ENCODE measurements around the gene RPS8. TPM values are rescaled to one million over a fixed set of nuclear protein-coding genes. Genes with fewer than 3 reads are reported as not detected.

RPS8 gene
- total RNA-seq, 1 donor from 2014 or later = 1,789 TPM

GRCh38 chr1:44798481-44799365 lies 23.4 kb downstream of the RPS8 start:
- DNase-seq (ENCODE audit: low spot score) = no peak
- peaks cover 20% of the 10 kb centered on the region for H3K4me1 Mint-ChIP-seq (ENCODE audit: unreplicated experiment)
- H3K9me3 Mint-ChIP-seq (ENCODE audit: unreplicated experiment) = no peaks in the 10 kb centered on the region
- no peak overlapping the region for H3K27ac Mint-ChIP-seq (ENCODE audit: unreplicated experiment)
- peaks cover 11% of the 10 kb centered on the region for H3K36me3 Mint-ChIP-seq (ENCODE audit: low read depth, unreplicated experiment)
- no peak for TF ChIP-seq CTCF (IDR thresholded peaks at IDR 0.05; ENCODE audit: unreplicated experiment)
- H3K27me3 Mint-ChIP-seq (ENCODE audit: unreplicated experiment) = peaks cover 10% of the 10 kb centered on the region
- no peak overlapping the region for H3K4me3 Mint-ChIP-seq (ENCODE audit: unreplicated experiment)

- peaks cover 20% of the 10 kb centered on the region for H3K4me1 Mint-ChIP-seq (ENCODE audit: unreplicated experiment)
- DNase-seq (ENCODE audit: low spot score) = peak; percentile 96
- no peaks in the 10 kb centered on the region for H3K9me3 Mint-ChIP-seq (ENCODE audit: unreplicated experiment)
- peak; percentile 75 for TF ChIP-seq CTCF (IDR thresholded peaks at IDR 0.05; ENCODE audit: unreplicated experiment)
- peak within 1 kb of the TSS; percentile 95 for H3K27ac Mint-ChIP-seq (ENCODE audit: unreplicated experiment)
- H3K36me3 Mint-ChIP-seq (ENCODE audit: low read depth, unreplicated experiment) = peaks cover 11% of the 10 kb centered on the region
- H3K4me3 Mint-ChIP-seq (ENCODE audit: unreplicated experiment) = peak within 1 kb of the TSS; percentile 92
- peaks cover 10% of the 10 kb centered on the region for H3K27me3 Mint-ChIP-seq (ENCODE audit: unreplicated experiment)
These were observed 24.6 kb downstream of the RPS8 start, which contains the start of gene PLK3 for GRCh38 chr1:44799770-44800584. Gene PLK3 (plus strand): TSS chr1:44800377. CDS start chr1:44800464, 87 bp downstream.

- no peak for TF ChIP-seq CTCF (IDR thresholded peaks at IDR 0.05; ENCODE audit: unreplicated experiment)
- no peak for DNase-seq (ENCODE audit: low spot score)
- H3K27ac Mint-ChIP-seq (ENCODE audit: unreplicated experiment) = peak overlapping the region; percentile 45
These were observed 26.4 kb downstream of the RPS8 start for GRCh38 chr1:44801491-44802305.

DNA sequence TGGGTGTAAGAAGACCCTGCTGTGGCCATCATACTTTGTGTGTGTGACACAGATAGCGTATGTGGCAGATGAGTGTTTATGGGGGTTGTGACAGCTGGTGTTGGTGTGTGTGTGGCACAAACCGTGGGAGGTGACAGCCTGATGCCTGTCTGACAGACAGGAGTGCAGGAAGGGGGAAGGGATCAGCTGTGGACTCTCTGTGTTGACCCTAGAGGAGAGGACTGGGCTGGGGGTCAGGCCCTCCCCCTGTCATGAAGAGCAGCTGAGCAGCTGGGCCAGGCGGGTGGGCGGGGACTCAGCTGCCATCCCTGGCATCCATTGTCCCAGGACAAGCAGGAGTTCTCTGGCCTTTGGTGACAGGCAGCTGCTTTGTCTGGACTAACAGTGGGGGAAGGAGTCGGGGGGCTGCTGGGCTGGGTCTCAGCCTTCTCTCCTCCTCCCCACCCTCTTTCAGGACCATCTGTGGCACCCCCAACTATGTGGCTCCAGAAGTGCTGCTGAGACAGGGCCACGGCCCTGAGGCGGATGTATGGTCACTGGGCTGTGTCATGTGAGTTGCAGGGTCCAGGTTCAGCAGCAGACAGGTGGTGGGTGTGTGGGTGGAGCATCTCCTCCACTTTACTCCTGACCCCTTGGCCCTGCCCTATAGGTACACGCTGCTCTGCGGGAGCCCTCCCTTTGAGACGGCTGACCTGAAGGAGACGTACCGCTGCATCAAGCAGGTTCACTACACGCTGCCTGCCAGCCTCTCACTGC lies 27.1 kb downstream of the RPS8 start:
- H3K27ac Mint-ChIP-seq (ENCODE audit: unreplicated experiment) = peak overlapping the region; percentile 45
- peaks cover 19% of the 10 kb centered on the region for H3K27me3 Mint-ChIP-seq (ENCODE audit: unreplicated experiment)
- H3K9me3 Mint-ChIP-seq (ENCODE audit: unreplicated experiment) = no peaks in the 10 kb centered on the region
- no peak for DNase-seq (ENCODE audit: low spot score)
- H3K4me3 Mint-ChIP-seq (ENCODE audit: unreplicated experiment) = peak overlapping the region; percentile 65
- TF ChIP-seq CTCF (IDR thresholded peaks at IDR 0.05; ENCODE audit: unreplicated experiment) = no peak
- peaks cover 23% of the 10 kb centered on the region for H3K36me3 Mint-ChIP-seq (ENCODE audit: low read depth, unreplicated experiment)
- H3K4me1 Mint-ChIP-seq (ENCODE audit: unreplicated experiment) = peaks cover 32% of the 10 kb centered on the region

More at GRCh38 chr1:44801491-44802305, 26.4 kb downstream of the RPS8 start:
- peak overlapping the region; percentile 65 for H3K4me3 Mint-ChIP-seq (ENCODE audit: unreplicated experiment)
- H3K36me3 Mint-ChIP-seq (ENCODE audit: low read depth, unreplicated experiment) = peaks cover 15% of the 10 kb centered on the region
- H3K4me1 Mint-ChIP-seq (ENCODE audit: unreplicated experiment) = peaks cover 24% of the 10 kb centered on the region
- H3K9me3 Mint-ChIP-seq (ENCODE audit: unreplicated experiment) = no peaks in the 10 kb centered on the region
- H3K27me3 Mint-ChIP-seq (ENCODE audit: unreplicated experiment) = peaks cover 12% of the 10 kb centered on the region
